ENCODE data around the gene FOXR2.

Gene FOXR2

DNA sequence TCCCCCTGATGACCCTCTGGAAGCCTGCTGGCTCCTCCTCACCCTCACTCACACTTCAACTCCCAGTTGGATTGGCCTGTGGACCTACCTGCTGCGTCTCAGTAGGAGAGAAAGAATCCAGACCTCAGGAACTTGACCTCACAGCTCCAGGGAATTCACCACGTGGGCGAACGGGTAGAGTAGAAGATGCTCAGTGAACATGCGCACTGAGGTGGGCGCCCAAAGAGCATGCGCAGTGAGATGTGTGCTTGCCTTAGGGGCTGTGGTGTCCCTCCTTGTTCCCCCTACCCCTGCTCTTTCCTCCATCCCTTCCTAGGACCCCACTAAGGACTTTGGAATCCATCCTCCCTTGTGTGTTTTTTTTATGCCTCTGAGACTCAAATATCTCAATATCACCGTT is 12.9 kb downstream of the FOXR2 start:
- no peaks in the 10 kb centered on the region for H3K79me2 ChIP-seq (ENCODE audit: low read length)
- H3K9me3 ChIP-seq (ENCODE audit: insufficient read depth, low read length), result no peaks in the 10 kb centered on the region
- H3K4me2 ChIP-seq (ENCODE audit: low read length), result no peak overlapping the region
- no peak overlapping the region for H3K9ac ChIP-seq (ENCODE audit: low read length)
- no peaks in the 10 kb centered on the region for H3K36me3 ChIP-seq (replicated peaks; ENCODE audit: low read depth, low read length)
- H2AFZ ChIP-seq (ENCODE audit: low read depth, low read length), result no peak overlapping the region
- no peak overlapping the region for H3K27ac ChIP-seq (ENCODE audit: low read length)
- no peak for TF ChIP-seq EZH2phosphoT487 (IDR thresholded peaks at IDR 0.05; ENCODE audit: low read depth)
- no peak overlapping the region for H3K4me3 ChIP-seq (ENCODE audit: low read length)
- no peaks in the 10 kb centered on the region for H3K27me3 ChIP-seq (ENCODE audit: low read depth, low read length)
- no peaks in the 10 kb centered on the region for H4K20me1 ChIP-seq (ENCODE audit: insufficient read depth, low read length)
- peaks cover 22% of the 10 kb centered on the region for H3K4me1 ChIP-seq (ENCODE audit: low read length)

DNA sequence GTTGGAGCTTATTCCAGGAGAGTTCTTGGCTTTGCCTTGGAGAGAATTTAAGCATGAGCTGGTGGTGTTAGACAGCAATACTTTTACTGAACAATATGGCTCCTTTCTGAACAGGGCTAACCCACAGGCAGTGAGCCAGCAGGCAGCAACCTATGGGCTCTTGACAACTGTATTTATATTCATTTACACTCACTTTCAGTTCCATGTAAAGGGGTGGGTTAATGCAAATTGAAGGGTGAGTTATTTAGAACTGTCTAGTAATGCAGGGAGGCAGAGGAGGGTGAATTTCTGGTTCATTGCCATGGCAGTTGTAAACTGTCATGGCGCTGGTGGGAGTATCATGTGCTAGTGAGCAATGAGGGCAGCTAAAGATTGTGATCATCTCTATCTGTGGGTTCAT is 15.7 kb downstream of the FOXR2 start:
- no peak overlapping the region for H3K4me3 ChIP-seq (ENCODE audit: low read length)
- H3K4me1 ChIP-seq (ENCODE audit: low read length), result peaks cover 32% of the 10 kb centered on the region
- H3K36me3 ChIP-seq (replicated peaks; ENCODE audit: low read depth, low read length), result no peaks in the 10 kb centered on the region
- no peaks in the 10 kb centered on the region for H4K20me1 ChIP-seq (ENCODE audit: insufficient read depth, low read length)
- H3K27me3 ChIP-seq (ENCODE audit: low read depth, low read length), result no peaks in the 10 kb centered on the region
- peak overlapping the region; percentile 45 for H3K27ac ChIP-seq (ENCODE audit: low read length)
- H3K9ac ChIP-seq (ENCODE audit: low read length), result no peak overlapping the region
- H3K79me2 ChIP-seq (ENCODE audit: low read length), result no peaks in the 10 kb centered on the region
- TF ChIP-seq, protein P1, sequence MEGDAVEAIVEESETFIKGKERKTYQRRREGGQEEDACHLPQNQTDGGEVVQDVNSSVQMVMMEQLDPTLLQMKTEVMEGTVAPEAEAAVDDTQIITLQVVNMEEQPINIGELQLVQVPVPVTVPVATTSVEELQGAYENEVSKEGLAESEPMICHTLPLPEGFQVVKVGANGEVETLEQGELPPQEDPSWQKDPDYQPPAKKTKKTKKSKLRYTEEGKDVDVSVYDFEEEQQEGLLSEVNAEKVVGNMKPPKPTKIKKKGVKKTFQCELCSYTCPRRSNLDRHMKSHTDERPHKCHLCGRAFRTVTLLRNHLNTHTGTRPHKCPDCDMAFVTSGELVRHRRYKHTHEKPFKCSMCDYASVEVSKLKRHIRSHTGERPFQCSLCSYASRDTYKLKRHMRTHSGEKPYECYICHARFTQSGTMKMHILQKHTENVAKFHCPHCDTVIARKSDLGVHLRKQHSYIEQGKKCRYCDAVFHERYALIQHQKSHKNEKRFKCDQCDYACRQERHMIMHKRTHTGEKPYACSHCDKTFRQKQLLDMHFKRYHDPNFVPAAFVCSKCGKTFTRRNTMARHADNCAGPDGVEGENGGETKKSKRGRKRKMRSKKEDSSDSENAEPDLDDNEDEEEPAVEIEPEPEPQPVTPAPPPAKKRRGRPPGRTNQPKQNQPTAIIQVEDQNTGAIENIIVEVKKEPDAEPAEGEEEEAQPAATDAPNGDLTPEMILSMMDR (IDR thresholded peaks at IDR 0.05; ENCODE audit: low read depth, low read length), result no peak
- TF ChIP-seq EZH2phosphoT487 (IDR thresholded peaks at IDR 0.05; ENCODE audit: low read depth), result no peak
- H2AFZ ChIP-seq (ENCODE audit: low read depth, low read length), result 0 out of 2 replicates have a peak overlapping the region, but pooled peaks have one; percentile 21
- no peaks in the 10 kb centered on the region for H3K9me3 ChIP-seq (ENCODE audit: insufficient read depth, low read length)
- H3K4me2 ChIP-seq (ENCODE audit: low read length), result peak overlapping the region; percentile 6; the same call in 1 of the 2 replicates

DNA sequence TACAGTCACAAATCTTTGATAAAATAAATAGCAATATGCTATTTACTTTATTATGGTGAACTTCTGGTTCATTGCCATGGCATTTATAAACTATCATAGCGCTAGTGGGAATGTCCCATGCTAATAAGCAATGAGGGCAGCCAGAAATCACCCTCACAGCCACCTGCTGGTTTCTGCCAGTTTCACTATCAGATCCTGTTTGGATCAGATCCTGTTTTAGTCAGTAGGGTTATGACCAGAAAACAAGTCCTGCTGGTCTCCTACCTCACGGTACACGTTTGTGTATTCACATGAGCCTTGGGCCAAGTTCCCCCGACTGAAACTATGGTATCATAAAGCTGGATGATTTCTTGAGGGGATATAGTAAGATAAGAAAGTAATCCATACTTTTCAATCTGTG is 17.7 kb downstream of the FOXR2 start:
- H3K9me3 ChIP-seq (ENCODE audit: insufficient read depth, low read length), result no peaks in the 10 kb centered on the region
- TF ChIP-seq, protein P1 (IDR thresholded peaks at IDR 0.05; ENCODE audit: low read depth, low read length), result no peak
- no peak for TF ChIP-seq EZH2phosphoT487 (IDR thresholded peaks at IDR 0.05; ENCODE audit: low read depth)
- no peak overlapping the region for H2AFZ ChIP-seq (ENCODE audit: low read depth, low read length)
- H3K4me3 ChIP-seq (ENCODE audit: low read length), result peak overlapping the region; percentile 30; the same call in 1 of the 2 replicates
- H3K4me1 ChIP-seq (ENCODE audit: low read length), result peaks cover 37% of the 10 kb centered on the region
- peak overlapping the region; percentile 50 for H3K27ac ChIP-seq (ENCODE audit: low read length)
- no peaks in the 10 kb centered on the region for H4K20me1 ChIP-seq (ENCODE audit: insufficient read depth, low read length)
- no peaks in the 10 kb centered on the region for H3K27me3 ChIP-seq (ENCODE audit: low read depth, low read length)
- peak overlapping the region; percentile 54 for H3K4me2 ChIP-seq (ENCODE audit: low read length)
- no peak overlapping the region for H3K9ac ChIP-seq (ENCODE audit: low read length)
- H3K79me2 ChIP-seq (ENCODE audit: low read length), result no peaks in the 10 kb centered on the region
- H3K36me3 ChIP-seq (replicated peaks; ENCODE audit: low read depth, low read length), result no peaks in the 10 kb centered on the region

DNA sequence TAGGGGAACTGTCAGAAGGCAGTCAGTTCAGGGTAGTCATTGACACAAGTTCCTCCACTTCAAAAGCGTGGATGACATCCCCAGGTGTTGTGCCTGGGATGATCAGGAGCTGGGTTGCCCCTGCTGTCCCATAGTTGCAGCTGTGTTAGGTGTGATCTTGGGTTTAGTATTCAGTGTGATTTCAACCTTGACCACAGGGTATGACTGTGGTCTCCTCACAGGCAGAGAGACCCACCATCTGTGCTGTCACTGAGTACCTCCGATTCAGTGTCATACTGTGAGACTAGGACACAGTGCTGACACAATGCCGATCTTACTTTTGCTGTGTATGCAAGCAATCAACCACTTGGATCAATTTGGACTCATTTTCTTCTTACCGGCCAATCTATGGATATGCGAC is 25.2 kb downstream of the FOXR2 start:
- Histone ChIP-seq H3K27me3 (ENCODE audit: low read depth, low read length) (no peaks in the 10 kb centered on the region), H3K36me3 (replicated peaks; ENCODE audit: low read depth, low read length) (no peaks in the 10 kb centered on the region), H3K4me1 (ENCODE audit: low read length) (peaks cover 56% of the 10 kb centered on the region), H2AFZ (ENCODE audit: low read depth, low read length) (peak overlapping the region; percentile 79; the same call in 1 of the 2 replicates), H3K4me3 (ENCODE audit: low read length) (no peak overlapping the region), H3K9me3 (ENCODE audit: insufficient read depth, low read length) (no peaks in the 10 kb centered on the region), H3K9ac (ENCODE audit: low read length) (peak overlapping the region; percentile 52; the same call in 1 of the 2 replicates), H4K20me1 (ENCODE audit: insufficient read depth, low read length) (no peaks in the 10 kb centered on the region), H3K79me2 (ENCODE audit: low read length) (no peaks in the 10 kb centered on the region), H3K4me2 (ENCODE audit: low read length) (peak overlapping the region; percentile 65; the same call in 1 of the 2 replicates), H3K27ac (ENCODE audit: low read length) (peak overlapping the region; percentile 88)
- TF ChIP-seq, protein P1 (IDR thresholded peaks at IDR 0.05; ENCODE audit: low read depth, low read length), result no peak
- no peak for TF ChIP-seq EZH2phosphoT487 (IDR thresholded peaks at IDR 0.05; ENCODE audit: low read depth)
